HG03432 (cell line): Measurements from ENCODE around the gene HSF2.
A peak's percentile ranks its signal among the peaks of the same experiment; 100 is the strongest.

ENCODE experiments used
- ATAC-seq: cut with Tn5 transposase; IDR thresholded peaks from one replicate; pipeline ENCODE4 v1.9.1; 2021; ENCODE audit warnings: mild to moderate bottlenecking, moderate library complexity; ENCODE audit not compliant: unreplicated experiment

HSF2 gene, protein sequence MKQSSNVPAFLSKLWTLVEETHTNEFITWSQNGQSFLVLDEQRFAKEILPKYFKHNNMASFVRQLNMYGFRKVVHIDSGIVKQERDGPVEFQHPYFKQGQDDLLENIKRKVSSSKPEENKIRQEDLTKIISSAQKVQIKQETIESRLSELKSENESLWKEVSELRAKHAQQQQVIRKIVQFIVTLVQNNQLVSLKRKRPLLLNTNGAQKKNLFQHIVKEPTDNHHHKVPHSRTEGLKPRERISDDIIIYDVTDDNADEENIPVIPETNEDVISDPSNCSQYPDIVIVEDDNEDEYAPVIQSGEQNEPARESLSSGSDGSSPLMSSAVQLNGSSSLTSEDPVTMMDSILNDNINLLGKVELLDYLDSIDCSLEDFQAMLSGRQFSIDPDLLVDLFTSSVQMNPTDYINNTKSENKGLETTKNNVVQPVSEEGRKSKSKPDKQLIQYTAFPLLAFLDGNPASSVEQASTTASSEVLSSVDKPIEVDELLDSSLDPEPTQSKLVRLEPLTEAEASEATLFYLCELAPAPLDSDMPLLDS

DNA sequence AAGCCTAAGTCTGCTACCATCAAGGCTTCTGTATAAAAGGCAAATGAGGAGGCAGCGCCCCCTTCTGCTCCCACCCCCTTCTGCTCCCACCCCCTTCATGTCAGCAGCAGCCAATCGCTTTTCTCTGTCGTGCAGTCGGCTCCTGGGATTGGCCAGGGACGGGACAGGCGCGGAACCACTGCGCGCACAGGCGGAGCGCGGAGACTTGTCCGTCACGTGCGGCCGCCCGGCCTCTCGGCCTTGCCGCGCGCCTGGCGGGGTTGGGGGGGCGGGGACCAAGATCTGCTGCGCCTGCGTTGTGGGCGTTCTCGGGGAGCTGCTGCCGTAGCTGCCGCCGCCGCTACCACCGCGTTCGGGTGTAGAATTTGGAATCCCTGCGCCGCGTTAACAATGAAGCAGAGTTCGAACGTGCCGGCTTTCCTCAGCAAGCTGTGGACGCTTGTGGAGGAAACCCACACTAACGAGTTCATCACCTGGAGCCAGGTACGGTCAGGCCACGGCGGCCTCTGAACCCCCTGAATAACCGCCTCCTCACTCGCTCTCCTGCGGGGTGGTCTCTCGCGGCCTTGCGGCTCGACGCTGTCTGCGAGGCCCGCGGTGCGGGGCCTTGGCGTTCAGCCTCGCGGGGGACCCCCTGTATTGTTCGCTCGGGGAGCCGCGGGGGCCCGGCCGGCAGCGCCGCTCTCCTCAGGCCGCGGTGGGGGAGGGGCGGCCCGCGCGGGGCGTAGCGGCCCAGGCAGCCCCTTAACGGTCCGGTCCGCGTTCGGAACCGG lies at the start of gene HSF2:
Gene HSF2 (plus strand): TSS at position 305 of the 773 bp plus-strand sequence. CDS start 86 bp downstream, at position 391.
- peak; percentile 98 for ATAC-seq

DNA sequence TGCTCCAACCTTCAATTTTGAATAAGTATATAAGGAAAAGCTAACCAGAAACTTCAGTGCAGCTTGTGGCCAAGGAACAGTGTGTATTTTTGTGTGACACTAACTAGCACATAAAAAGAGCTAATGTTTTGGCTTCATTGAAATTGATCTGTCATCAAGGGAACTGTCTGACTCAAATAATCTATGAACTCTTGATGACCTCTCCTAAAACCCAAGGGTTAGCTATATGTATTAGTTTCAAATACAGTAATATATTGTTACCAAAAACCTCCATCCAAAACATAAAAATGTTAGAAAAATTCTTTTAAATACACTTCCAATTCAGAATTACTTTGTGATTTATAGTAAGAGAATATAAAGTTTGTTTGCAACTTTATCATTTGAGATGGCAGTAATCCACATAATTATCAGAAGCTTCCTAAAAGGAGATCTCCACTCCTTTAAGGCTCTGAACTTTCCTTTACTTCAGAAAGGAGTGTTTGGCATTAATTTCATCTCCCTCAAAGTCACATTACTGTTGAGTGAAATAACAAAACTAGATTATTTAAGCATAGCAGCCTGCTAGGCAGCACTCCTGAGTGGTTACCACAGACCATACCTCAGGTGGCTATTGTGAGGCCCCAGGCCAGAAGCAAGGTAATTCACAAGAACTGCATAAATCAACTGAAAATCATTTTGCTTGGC lies 46.3 kb upstream of the HSF2 start:
- no peak for ATAC-seq

DNA sequence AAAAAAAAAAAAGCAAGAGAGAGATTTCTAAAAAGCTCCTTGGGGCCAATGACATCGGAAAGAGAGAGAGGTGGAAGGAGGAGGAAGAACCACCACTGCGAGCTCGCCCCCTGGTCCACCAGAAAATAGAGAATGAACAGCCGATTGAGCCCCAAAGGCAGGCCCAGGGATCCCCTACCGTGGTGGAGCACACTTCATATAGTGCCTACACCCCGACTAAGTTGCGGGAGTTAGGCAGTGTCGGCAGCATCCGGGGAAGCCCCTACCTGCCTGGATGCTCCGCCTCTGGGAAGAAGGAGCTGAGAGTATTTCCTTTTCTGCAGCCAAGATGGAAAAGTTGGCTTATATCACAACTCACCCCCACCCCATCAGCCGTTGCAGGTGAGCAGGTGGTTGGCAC lies 38.6 kb upstream of the HSF2 start:
- no peak for ATAC-seq

DNA sequence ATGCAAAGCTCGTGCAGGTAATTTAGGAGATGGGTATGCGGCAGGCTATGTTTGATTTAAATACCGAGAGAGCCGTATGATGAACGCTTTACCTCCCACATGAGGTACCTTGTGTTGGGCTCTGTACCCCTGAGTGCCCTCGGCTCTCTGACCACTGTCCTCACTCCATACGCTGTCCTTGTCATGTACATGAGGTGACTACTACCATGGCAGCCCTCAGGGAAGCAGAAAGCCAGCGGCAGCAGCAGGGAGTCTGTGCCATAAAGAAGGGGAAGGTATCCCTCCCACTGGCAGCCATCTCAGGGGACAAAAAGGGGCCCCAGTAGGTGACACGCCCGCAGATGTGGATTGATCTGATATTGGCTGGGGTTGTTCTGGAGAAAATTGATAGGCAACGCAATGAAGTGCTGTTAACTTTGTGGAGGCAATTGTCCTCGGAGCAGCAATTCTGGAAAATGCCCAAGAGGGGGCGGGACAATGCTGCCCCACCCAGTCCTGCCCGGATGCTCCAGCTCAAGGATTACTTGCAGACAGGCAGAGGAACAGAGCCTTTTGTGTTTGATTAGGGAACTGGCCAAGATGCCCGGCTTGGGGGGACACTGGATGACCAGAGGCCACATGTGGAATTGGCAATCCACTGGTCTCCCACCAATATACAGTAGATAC lies 38.0 kb upstream of the HSF2 start:
- no peak for ATAC-seq

DNA sequence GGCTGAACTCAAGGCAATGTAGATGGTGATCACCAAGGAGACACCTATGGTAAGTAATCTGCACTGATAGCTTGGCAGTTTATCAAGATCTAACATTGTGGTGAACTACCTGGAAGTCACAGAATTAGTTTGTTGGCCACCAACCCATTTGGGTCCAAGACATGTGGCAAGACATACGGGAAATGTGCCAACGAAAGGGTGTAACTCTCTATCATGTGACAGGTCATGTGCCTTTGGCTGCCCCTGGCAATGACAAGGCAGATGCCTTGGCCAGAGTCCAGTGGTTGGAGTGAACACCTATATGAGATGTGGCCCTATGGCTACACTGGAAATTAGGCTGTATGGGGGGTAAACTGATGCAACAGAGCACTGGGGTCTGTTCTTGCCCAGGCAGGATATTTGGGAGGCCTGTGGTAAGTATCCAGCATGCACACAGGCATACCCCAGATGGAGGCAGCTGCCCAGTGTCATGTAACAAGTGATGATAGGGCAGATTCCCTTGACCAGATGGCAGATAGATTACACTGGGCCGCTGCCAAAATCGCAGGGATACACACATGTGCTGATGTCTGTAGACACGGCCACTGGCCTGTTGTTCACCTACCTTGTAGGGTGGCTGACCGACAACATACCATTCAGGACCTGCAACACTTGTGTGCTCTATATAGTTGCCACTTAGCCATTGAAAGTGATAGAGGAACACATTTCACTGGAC lies 35.5 kb upstream of the HSF2 start:
- no peak for ATAC-seq

GRCh38 chr6:122365775-122366403 lies 33.6 kb upstream of the HSF2 start:
- no peak for ATAC-seq

- ATAC-seq = no peak
Observed at GRCh38 chr6:122367171-122367570, 32.3 kb upstream of the HSF2 start.

GRCh38 chr6:122369536-122369935 lies 29.9 kb upstream of the HSF2 start:
- no peak for ATAC-seq

DNA sequence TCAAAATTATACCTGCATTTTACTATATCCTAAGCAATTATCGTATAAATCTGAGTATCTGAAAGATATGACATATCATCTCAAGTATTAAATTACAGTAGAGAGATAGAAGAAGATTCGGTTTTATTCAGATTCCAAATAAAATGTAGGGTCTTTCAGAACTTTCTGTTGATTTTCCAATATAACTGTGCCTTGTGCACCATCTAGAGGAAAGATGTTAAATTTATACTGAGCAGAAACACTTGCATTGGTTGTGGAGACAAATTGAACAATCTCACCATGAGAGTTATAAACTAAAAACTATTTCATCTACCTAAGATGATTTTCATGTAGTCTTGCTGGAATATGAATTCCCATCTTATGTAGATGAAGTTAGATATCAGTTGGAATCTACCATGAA lies 26.8 kb upstream of the HSF2 start:
- no peak for ATAC-seq

- peak; percentile 56 for ATAC-seq
Observed at GRCh38 chr6:122374307-122374706, 25.1 kb upstream of the HSF2 start.

GRCh38 chr6:122376246-122376645 lies 23.2 kb upstream of the HSF2 start:
- no peak for ATAC-seq

DNA sequence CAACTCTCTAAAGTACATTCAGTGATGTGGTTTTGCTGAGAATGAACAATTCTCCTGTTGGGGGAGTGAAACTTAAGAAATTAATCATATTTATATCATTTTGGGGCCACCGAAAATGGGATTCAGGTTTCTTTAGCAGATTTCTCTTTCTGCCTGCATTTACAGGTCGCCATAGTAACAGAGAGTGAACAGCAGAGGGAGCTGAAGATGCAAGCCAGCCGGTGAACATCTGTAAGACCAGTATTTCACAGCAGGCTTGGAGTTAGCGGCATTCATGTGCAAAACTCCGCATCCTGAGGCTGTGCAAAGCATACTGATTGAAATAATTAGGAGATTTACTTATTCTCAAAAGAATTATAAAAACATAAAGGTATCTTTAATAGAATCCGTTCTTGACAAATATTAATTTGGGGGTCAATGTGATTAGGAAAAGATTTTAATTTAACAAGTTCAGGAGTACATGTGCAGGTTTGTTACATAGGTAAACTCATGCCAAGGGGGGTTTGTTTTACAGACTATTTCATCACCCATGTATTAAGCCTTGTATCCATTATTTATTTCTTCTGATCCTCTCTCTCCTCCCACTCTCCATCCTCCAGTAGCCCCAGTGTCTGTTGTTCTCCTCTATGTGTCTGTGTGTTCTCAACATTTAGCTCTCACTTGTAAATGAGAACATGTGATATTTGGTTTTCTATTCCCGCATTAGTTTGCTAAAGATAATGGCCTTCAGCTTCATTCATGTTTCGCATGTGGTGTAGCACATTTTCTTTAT lies 17.8 kb upstream of the HSF2 start:
- ATAC-seq = peak; percentile 100

GRCh38 chr6:122385857-122386612 lies 13.4 kb upstream of the HSF2 start:
- no peak for ATAC-seq

- no peak for ATAC-seq
Observed at GRCh38 chr6:122388945-122389344, 10.5 kb upstream of the HSF2 start.

DNA sequence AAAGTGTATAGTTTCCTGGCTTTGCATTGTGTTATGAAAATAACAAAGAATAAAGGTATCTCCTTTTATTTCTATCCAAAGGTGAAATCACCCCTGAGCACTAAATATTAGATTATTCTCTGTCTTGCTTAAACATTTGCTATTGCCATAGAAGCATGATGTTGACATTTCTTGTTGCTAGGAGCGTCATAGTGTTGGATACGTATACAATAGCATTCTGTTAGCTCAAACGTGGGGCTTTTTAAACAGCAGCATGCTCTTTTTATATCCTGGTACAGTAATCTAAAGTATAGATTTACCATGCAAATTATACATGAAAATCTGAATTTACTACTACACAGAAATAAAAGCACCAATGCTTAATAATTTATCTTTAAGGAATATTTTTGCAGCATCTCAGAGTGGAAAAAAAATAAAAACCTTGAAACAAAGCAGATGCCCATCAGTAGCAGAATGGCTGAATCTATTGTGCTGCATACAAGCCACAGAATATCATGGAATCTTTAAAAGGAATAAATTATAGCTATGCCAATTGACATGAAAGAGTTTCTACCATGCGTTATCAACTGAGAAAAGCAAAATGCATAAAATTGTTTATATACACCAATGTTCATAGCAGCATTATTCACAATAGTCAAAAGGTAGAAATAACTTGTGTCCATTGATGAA lies 9.6 kb upstream of the HSF2 start:
- ATAC-seq = no peak

DNA sequence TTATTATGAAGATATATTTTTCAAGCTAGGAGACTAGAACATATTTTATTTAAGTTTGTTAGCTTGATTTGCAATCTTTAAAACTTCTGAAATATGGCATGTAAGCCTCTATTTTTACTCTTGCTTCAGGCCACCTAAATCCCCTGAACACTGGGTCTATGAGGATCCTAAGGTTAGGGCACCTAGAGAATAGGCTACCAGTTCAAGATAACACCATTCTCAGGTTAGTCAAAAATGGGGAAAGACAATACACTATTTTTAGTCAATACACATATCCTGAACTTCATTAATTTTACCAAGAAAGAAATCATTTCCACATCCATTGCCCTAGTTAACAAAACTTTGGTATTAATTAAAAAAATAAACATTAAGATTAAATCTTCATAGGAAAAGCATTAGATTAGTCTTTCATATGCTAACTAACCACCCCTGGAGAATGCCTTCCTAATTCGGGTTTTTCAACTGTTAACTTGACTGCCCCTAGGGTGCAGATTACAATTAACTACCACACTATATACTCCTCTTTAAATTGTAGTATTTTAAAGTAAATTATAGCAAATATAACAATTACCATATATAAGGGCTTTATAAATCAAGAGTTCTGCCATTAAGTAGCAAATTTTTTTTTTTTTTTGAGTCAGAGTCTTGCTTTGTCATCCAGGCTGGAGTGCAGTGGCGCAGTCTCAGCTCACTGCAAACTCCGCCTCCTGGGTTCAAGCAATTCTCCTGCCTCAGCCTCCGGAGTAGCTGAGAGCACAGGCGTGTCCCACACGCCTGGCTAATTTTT lies 6.7 kb upstream of the HSF2 start:
- ATAC-seq = no peak

- peak; percentile 76 for ATAC-seq
Observed at GRCh38 chr6:122393351-122393896, 6.0 kb upstream of the HSF2 start.
